Suprapubic skin (tissue), 3 donors: Measurements from ENCODE around the gene TSC22D3.

Experiments used
- EP300 ChIP-seq: sonication (generic); formaldehyde crosslinking; IDR thresholded peaks from one replicate; pipeline ENCODE4 v1.6.1; 2017; ENCODE audit warnings: antibody characterized with exemption
- POLR2A ChIP-seq, 2 donors: fragments of 450-650 bp; IDR thresholded peaks; one replicate each; pipeline ENCODE4 v1.6.1; 2017; ENCODE audit warnings: antibody characterized with exemption in 2 of 2, mild to moderate bottlenecking in 2 of 2, moderate library complexity in 2 of 2
- TF ChIP-seq, protein P1 (sequence below), 2 donors: fragments of 200-600 bp in 1 of 2; fragments of 450-650 bp in 1 of 2; sonication (generic) in 1 of 2; IDR thresholded peaks; one replicate each; pipeline ENCODE4 v1.5.1; 2016 to 2019; ENCODE audit warnings: antibody characterized with exemption in 2 of 2, mild to moderate bottlenecking in 1 of 2, moderate library complexity in 1 of 2

DNA sequence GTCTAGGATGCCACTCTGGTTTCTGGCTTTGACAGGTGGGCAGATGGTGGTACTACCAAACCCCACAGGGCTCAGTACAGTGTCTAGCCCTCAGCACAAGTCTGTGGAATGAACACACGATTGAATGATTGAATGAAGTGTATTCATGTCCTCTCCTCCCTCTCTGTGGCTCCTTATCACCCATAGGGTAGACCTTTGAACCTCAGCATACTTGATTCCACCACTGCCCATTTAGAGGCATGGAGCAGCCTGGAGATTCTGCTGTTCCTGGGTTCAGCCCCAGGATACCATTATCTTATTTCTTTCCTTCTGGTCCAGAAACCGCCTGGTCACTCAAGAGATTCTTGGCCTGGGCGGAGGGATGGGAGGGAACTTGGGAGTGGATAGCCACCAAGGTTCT is 93.3 kb downstream of the TSC22D3 start:
- TF ChIP-seq, protein P1, sequence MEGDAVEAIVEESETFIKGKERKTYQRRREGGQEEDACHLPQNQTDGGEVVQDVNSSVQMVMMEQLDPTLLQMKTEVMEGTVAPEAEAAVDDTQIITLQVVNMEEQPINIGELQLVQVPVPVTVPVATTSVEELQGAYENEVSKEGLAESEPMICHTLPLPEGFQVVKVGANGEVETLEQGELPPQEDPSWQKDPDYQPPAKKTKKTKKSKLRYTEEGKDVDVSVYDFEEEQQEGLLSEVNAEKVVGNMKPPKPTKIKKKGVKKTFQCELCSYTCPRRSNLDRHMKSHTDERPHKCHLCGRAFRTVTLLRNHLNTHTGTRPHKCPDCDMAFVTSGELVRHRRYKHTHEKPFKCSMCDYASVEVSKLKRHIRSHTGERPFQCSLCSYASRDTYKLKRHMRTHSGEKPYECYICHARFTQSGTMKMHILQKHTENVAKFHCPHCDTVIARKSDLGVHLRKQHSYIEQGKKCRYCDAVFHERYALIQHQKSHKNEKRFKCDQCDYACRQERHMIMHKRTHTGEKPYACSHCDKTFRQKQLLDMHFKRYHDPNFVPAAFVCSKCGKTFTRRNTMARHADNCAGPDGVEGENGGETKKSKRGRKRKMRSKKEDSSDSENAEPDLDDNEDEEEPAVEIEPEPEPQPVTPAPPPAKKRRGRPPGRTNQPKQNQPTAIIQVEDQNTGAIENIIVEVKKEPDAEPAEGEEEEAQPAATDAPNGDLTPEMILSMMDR (IDR thresholded peaks at IDR 0.05), result no peak
- no peak for TF ChIP-seq POLR2A (IDR thresholded peaks at IDR 0.05)
- no peak for TF ChIP-seq EP300
